PFSK-1 (cell line): ENCODE results near the gene ABCD3.

Experiments
- FOXP2 ChIP-seq: optimal IDR thresholded peaks from 2 replicates; pipeline ENCODE3; 2011; ENCODE audit warnings: borderline replicate concordance, control low read depth, inconsistent platforms; ENCODE audit not compliant: insufficient read depth; ENCODE audit errors: extremely low read length, extremely low read depth
- POLR2AphosphoS5 ChIP-seq: IDR thresholded peaks from 2 replicates; pipeline ENCODE4 v1.6.1; 2012; ENCODE audit warnings: low read depth, mild to moderate bottlenecking, control low read depth, low read length, moderate library complexity
- SIN3A ChIP-seq: IDR thresholded peaks from 2 replicates; pipeline ENCODE4 v1.6.1; 2012; ENCODE audit warnings: mild to moderate bottlenecking, low read length, moderate library complexity, borderline replicate concordance; ENCODE audit not compliant: insufficient read depth
- TAF1 ChIP-seq: IDR thresholded peaks from 2 replicates; pipeline ENCODE4 v1.6.1; 2012; ENCODE audit warnings: low read length, control low read depth, borderline replicate concordance; ENCODE audit not compliant: insufficient read depth
- TF ChIP-seq, protein P1 (sequence below), 2 experiments: IDR thresholded peaks; 2 replicates each; pipeline versions ENCODE4 v1.6.1 to v1.8.0; 2011 to 2012; ENCODE audit warnings: low read depth in 2 of 2, low read length in 2 of 2, control low read depth in 1 of 2, inconsistent platforms in 1 of 2, mild to moderate bottlenecking in 1 of 2, moderate library complexity in 1 of 2; ENCODE audit not compliant: insufficient read depth in 1 of 2

Gene ABCD3

DNA sequence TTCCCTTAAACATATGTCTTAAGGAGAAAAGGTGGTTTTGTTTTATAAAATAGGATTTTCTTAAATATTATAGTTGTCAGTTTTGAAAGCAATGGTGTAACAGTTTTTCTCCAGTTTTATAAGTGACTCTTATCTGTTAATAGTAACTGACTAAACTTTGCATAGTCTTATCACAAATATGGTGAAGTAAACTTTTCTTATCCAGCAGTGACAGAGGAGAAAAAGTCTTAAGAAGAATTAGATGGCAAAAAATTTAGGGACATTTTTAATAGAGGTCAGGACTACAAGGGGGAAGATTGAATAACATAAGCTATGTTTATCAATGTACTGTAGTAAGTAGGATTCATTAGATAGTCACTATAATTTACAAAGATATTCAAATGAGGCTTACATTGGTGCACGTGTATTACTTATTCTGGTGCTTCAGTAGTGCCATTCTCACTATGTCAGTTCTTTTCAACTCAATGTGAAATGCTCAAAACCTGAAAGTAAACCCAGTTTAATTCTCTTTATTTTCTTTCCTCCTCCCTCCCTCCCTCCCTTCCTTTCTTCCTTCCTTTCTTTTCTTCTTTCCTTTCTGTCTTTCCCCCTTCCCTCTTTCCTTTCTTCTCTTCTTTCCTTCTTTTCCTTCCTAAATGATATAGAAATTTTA is 97.2 kb downstream of the ABCD3 start:
- TF ChIP-seq POLR2AphosphoS5 = no peak
- TF ChIP-seq TAF1 = no peak
- TF ChIP-seq FOXP2 = no peak

DNA sequence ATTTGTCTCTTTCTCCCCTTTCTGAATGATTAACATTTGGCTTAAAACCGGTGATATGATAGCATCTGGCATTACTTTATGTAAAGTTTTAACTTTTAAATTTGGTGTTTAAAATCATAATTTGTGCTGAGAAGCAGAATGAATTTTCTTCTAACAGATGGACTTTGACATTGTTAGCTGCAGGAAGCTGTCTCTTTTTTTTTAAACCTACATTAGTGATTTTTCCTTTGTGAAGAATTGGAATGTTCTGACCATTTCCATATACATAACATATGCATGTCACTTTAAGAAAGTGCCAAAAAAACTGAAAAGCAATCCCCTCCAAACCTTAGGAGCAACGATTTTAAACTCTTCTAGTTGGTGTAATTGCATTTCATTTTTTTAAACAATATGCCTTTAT is 101.2 kb downstream of the ABCD3 start:
- no peak for TF ChIP-seq TAF1
- no peak for TF ChIP-seq POLR2AphosphoS5
- TF ChIP-seq SIN3A = no peak
- no peak for TF ChIP-seq FOXP2
- TF ChIP-seq, protein P1, sequence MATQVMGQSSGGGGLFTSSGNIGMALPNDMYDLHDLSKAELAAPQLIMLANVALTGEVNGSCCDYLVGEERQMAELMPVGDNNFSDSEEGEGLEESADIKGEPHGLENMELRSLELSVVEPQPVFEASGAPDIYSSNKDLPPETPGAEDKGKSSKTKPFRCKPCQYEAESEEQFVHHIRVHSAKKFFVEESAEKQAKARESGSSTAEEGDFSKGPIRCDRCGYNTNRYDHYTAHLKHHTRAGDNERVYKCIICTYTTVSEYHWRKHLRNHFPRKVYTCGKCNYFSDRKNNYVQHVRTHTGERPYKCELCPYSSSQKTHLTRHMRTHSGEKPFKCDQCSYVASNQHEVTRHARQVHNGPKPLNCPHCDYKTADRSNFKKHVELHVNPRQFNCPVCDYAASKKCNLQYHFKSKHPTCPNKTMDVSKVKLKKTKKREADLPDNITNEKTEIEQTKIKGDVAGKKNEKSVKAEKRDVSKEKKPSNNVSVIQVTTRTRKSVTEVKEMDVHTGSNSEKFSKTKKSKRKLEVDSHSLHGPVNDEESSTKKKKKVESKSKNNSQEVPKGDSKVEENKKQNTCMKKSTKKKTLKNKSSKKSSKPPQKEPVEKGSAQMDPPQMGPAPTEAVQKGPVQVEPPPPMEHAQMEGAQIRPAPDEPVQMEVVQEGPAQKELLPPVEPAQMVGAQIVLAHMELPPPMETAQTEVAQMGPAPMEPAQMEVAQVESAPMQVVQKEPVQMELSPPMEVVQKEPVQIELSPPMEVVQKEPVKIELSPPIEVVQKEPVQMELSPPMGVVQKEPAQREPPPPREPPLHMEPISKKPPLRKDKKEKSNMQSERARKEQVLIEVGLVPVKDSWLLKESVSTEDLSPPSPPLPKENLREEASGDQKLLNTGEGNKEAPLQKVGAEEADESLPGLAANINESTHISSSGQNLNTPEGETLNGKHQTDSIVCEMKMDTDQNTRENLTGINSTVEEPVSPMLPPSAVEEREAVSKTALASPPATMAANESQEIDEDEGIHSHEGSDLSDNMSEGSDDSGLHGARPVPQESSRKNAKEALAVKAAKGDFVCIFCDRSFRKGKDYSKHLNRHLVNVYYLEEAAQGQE (IDR thresholded peaks at IDR 0.05; ENCODE audit: insufficient read depth in 1 of 2, low read depth in 2 of 2, low read length in 2 of 2) = no peak

DNA sequence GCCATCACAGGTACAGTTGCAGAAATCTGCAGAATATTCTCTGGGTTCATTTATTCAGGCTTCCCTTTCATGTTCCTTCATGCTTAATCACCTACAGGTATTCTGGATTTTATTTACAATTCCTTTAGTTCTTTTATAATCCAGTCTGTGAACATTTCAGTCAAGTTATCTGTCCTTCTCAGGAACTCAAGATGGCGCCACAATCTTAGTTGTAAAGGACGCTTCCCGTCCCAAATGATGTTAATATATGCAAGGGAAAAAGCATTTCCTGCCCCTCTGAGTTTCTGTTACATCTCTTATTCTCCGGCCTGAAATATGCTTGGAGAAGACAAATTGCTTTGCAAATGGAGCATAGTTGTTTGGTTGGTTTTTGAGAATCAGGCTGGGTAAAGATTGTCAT is 104.1 kb downstream of the ABCD3 start:
- TF ChIP-seq SIN3A = no peak
- TF ChIP-seq, protein P1 (IDR thresholded peaks at IDR 0.05; ENCODE audit: insufficient read depth in 1 of 2, low read depth in 2 of 2, low read length in 2 of 2) = no peak
- no peak for TF ChIP-seq POLR2AphosphoS5
- no peak for TF ChIP-seq FOXP2
- no peak for TF ChIP-seq TAF1

DNA sequence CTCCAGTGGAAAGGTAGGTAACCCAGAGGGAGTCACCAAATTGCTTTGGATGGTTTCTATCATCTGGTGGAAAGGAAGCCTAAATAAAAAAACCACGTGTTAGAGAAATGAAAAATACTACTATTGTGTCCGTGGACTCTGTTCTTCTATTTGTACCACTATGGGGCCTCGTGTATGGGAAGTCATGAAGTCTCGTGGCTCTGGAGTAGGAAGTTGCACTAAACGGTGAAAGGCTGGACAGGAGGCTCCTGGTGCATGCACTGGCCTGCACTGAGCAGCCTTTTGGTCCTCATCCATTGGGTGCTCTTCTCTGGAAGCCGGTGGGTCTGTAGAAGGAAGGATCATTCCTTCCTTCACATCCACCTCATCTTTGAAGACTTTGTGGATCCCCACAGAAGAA is 106.3 kb downstream of the ABCD3 start:
- TF ChIP-seq POLR2AphosphoS5 = no peak
- no peak for TF ChIP-seq TAF1
- TF ChIP-seq FOXP2 = no peak
- TF ChIP-seq SIN3A = no peak
- TF ChIP-seq, protein P1 (IDR thresholded peaks at IDR 0.05; ENCODE audit: insufficient read depth in 1 of 2, low read depth in 2 of 2, low read length in 2 of 2) = no peak

DNA sequence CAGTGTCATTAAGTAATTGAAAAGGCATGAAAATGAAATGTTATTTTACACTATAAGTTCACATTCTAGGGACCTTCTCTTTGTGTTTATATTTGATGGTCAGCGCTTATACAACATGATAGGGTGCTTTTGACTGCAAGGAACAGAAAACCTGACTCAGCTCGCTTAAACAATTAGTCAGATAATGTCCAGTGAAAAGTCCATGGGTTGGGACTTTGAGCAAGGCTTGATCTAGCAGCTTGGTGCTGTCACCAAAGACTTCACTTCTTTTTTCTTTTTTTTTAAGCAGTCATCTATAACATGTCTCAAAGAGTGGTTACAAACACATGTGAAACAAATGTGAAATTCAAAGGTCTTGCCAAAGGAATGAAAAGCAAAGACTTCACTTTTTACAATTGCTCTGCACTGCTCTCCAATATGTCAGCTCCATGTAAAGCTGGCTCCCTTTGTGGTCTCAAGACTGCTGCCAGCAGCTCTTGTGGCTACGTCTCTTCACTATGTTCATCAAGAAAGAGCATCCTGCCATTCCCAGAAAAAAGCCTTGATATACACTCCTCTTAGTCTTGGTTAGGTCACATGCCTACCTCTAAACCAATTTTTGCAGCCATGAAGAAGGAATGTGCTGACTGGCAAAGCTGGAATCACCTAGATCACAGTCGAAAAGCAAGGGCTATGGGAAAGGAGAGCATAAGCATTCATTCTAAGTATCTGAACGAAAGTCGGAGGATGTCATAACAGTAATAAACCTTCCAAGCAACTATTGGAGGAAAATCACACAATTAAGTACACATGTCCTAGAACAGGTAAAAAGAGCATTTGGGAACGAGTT is 108.2 kb downstream of the ABCD3 start:
- no peak for TF ChIP-seq FOXP2
- TF ChIP-seq, protein P1 (IDR thresholded peaks at IDR 0.05; ENCODE audit: insufficient read depth in 1 of 2, low read depth in 2 of 2, low read length in 2 of 2) = no peak
- no peak for TF ChIP-seq POLR2AphosphoS5
- TF ChIP-seq SIN3A = no peak
- TF ChIP-seq TAF1 = no peak
